GM20431 (cell line): Measurements from ENCODE around the gene SIDT2.

ENCODE experiments used
- in situ Hi-C: fragments of 300-500 bp; cut with MseI, MboI; formaldehyde crosslinking; loops from one replicate; pipeline ENCODE4 v1.15.0; 2020; ENCODE audit warnings: low sequenced_read_pairs; ENCODE audit not compliant: unreplicated experiment

The SIDT2 gene

DNA sequence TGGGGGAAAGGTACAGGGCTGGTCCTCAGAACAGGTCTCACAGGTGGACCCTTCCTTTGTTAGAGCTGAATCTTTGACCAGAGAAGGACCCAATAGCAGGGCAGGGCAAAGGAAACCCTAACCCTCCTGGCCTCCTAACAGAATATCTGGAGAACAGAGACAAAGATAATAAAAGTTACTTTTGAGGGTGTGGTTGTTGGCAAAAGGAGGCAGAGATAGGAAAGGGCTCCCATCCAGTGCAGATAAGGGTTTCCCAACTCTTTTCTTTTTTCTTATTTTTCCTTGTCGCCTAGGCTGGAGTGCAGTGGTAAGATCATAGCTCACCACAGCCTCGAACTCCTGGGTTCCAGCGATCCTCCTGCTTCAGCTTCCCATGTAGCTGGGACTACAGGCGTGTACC lies 41.5 kb downstream of the SIDT2 start:
- in situ Hi-C loops, result no loop called here

DNA sequence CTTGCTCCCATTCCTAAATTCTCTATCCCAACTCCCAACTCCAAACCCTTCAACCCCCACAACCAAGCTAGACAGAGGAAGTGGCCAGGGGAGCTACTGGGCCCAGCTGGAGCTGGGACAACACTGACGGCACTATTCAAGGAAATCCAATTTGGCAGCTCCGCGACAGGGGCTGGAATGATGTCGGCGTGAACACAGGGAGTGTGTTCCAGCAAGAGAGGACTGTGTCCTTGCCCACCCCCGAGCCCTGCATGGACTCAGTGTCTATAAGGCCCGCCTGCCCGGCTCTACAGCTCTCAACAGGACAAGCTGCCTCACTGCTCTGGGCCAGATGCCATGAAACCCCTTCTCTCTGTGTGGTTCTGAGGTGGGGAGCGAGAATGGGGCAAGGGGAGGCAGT lies 42.0 kb downstream of the SIDT2 start:
- in situ Hi-C loops, result no loop called here

DNA sequence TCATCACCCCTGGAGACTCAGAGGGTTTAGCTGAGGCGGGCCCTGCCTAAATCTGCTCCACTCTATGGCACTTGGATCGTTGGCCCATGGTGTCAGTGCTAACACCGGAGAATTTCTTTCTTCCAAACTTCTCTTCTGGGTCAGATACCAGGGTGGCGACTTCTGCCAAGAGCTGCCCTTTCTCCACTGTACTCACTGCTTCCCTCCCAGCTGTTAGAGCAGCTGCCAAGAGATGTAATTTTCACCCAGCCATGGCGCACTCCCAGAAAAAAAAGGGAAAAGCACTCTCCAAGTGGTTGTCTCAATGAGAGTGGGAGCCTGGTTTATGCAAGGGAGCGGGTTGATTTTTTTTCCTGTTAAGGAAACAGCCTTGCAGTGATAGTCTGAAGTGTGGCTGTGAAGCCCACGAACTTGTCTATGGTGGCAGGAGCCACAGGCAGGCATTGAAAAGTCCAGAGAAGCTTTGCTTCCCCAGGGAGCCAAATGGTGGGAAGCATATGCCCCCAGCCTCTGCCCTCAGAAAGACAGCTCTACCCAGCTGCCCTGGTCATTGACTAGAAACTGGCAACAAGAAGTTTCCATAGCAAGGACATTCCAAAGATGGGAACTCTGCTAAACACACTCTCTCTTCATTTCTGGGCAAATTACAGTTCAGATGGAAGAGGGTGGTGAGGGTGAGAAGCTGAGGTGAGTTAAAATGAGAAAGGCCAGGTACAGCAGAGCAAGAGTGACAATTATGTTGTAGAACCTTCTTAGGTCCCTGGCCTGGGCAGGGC lies 42.6 kb downstream of the SIDT2 start:
- in situ Hi-C loops, result no loop called here

DNA sequence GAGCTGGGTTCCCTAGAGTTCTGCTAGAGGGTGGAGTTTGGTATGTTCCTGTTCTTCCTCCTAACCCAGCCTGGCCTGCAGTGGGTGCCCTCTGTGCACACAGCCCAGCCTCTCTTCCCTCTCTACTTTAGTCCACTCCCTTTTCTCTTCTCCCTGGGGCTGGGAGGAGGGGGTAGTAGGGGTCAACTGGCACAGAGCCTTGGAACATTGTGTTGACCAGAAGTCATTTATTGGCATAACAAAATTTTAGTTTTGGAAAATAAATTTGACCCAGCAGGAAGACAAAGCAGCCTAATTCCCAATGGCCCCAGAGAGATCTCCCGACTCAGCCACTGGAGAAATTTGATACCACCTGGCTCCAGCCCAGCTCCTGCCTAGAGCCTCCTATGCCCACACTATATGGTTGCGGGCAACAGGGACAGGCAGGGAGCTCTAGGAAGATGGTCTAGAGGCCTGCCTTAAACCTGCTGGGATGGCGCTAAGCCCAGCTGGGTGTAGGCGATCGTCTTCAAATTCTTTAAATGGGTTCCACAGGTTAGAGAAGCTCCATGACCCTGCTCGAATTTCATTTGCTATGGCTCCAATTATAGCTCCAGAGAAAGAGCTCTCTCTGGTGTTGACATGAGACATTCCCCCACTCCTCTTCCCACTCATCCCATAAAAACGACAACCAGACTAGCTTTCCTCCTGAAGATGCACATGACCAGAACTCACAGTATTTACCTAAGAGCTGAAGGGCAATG lies 43.4 kb downstream of the SIDT2 start:
- in situ Hi-C loops, result no loop called here

DNA sequence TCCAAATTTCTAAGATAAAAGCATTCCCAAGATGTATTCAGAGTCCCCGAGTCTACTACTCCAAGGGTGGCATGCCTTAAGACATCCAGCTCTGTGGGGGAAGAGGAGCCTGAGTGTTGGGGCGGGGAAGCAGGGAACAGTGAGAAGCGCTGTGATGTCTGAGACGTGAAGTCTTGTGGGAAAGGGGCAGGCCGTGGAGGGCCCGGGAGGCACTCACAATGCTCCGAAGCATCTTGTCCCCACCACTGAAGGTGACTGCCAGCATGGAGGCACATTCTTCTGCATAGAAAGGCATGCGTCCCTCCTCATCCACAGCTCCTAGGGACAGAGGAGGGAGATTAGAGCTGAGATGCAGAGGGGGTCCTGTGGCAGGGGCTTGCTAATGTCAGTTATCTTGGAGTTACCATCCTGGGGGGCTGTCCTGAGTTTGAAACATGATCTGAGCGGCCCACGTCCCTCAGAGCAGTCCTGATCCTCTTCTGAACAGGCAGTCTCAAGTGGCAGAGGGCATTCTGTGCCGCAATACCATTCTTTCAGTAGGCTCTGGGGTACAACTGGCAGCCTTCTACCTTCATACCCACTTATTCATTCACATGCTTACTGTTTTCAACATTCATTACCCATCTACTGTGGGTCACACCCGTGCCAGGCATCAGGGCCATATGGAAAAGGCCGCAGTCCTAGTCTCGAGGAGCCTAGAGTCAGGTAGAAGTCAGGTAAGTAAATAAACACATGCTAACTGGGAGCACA lies 44.6 kb downstream of the SIDT2 start:
- in situ Hi-C loops, result no loop called here

DNA sequence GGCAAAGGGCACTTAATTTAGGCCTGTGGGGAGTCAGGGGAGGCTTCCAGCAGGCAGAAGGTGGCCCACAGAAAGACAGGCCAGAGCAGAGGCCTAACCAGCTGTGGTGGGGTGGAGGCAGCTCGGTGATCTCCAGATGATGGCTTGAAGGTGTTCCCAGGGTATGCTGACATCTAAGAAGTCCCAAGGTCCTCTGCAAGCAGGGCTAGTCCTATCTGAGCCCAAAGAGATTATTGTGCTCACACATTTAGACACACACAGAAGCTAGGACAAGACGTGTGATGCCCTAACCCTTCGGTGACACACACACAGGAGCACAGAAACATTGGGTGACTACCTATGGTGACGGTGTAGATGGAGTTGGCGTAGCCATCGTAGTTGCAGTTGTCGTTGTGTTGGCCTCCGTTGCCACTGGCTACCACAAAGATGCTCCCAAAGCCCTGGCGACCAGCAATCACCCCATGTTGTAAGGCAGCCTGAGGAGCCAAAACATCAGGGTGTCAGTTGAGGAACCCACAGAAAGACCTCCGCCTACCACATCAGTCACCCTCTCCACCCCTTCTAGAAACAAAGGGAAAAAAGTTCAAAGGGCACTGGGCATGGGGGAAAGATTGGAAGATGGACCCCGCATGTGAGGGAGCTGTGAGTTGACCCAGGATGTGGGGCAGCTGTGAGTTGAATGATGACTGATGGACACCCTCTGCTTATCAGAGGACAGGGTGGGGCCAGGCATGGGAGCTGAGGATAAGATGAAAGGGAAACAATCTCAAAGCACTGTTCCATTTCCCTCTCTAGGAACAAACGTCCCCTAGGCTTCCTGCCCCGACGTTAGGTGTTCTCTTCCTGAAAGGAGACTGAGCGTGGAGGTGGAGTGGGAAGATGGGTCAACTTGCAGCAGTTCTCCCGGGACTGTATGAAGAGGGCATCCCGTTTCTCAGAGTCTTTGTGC lies 45.5 kb downstream of the SIDT2 start:
- in situ Hi-C loops, result no loop called here

DNA sequence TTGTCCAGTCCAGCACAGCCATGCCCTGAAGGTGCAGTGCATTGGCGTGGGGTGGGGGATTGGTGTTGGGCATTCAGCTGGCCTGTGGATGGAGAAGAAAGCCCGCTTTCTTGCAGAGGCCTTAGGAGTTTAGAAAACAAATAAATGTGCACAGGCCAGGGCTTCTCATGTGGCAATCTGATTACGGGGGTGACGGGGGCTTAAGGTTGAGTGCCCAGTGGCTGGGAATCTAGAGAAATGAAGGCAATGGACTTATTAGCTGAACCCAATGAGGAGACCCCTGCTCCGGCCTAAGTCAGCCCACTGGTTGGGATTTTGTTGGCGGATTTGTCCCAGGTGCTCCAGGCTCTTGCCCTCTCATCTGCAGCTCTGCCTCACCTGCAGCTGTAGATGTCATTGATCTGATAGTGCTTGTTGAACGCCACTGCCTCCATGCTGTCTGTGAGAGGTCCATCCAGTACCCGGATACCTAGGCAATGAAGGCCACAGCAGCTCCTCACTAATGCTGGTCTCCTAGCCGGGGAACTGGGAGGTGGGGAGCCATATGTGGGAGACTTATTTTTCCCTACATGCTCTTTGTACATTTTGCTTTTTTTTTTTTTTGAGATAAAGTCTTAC lies 47.1 kb downstream of the SIDT2 start:
- in situ Hi-C loops, result no loop called here

DNA sequence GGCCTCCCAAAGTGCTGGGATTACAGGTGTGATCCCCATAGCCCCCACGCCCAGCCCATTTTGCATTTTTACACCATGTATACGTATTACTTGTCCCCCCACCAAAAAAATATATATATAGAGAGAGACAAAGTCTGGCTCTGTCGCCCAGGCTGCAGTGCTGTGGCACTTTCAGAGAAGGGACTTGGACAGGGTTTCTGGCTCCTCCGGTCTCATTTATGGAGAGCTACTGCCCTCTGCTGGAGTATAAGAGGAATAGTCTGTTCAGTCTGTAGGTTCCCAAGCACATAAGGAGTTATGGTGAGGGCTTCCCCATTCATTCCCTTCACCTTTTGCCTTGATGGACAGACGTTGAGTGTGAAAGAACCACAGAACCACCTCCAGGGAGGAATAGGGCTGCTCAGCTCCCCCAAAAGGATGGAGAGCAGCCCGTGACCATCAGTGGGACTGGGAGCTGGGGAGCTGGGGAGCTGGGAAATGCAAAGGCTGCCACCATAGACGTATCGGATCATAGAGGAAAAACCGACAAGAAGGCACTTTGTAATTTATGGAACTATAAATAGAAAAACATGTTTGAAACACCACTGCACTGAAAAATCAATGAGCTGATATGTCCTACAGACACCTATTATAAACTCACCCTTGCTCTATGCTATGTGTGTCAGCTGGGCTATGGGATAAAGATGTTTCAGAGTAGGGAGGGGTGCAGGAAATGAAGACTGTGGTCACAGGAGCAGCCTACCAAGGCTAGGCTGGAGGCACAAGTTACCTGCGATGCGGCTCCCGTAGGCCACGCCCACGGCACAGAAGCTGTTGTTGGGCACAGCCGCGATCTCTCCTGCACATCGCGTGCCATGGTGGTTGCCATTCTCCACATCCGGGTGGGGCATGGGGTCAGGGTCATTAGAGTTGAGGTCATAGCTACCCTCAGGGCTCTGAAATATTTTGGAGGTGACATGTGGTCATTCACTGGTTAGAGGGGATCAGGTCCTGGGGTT lies 48.1 kb downstream of the SIDT2 start:
- in situ Hi-C loops, result no loop called here

DNA sequence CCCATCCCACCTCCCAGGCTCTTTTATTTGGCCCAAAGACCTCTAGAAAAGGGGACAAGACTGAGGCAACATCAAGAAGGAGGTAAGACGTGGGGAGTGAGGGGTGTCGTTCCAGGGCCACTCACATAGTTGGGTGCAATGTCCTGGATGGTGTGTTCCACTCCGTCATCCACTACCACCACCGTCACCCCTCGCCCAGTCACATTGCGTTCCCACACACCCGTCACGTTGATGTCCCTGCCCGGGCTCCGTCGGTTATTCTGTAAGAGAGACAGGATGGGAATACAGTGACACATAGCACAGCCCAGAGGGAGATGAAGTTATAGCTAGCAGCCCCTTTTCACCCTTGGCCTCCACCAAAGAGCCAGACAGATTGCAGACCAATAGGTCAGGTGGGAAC lies 49.5 kb downstream of the SIDT2 start:
- in situ Hi-C loops, result no loop called here

DNA sequence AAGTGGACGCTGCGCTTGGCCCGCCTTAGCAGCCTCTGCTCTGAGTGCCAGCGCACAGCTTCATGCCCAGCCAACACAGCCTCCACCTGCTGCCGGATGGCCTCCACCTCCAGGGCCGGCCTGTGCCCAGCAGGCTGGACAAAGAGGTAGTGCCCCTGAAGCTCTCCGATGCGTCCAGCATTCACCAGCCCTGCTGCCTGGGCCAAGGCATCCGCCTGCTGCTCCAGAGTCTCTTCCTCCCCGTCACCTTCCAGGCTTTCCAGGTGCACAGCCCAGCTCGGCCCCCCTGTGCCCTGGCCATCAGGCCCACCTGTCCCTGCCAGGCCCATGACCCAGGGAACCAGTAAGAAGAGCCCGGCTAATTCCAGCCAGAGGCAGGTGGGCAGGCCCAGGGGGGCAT lies 50.9 kb downstream of the SIDT2 start:
- in situ Hi-C loops, result no loop called here

DNA sequence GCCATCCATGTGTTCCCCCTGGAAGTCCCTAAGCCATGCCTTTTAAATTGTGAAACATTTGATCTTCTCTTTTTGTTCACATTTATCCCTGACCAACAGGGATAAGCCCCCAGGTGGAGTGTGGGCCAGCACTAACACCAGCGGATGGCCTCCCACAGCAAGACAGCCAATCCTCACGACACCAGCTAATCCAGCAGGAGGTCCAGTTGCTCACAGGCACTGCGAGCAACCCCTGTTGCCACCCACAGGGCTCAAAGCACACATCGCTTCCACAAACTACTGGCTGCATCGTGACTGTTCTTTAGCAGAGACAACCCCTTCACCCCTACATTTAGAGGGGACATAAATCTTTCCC lies 51.4 kb downstream of the SIDT2 start:
- in situ Hi-C loops, result no loop called here

DNA sequence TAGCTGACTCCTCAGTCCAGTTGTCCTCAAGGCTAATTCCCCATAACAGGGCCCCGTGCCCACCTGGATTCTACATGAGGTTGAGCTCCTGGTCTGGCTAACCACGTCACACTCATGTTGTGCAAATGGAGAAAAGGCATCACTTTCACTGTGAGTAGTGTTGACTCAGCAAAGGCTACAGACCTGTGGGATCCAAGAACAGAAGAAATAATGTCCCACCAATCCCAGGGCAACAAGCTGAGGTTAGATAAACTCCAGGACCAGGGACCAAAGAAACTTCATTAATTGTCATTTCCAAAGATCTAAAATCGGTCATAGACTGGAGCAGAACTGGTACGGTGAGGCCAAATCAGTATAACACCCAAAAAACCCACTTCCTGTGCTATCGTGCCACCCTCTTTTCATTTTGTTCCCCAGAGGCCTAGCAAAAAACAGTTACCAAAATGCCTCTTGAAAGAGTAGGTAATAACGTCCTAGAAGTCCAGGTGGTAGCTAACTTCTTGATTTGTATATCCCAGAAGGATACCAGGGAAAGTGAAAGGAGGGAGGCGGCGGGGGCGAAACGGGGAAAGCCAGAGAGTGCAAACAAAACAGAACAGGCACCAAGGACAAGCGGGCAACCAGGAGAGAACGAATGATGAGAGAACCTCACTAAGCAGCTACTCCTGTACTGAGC lies 51.9 kb downstream of the SIDT2 start:
- in situ Hi-C loops, result no loop called here

DNA sequence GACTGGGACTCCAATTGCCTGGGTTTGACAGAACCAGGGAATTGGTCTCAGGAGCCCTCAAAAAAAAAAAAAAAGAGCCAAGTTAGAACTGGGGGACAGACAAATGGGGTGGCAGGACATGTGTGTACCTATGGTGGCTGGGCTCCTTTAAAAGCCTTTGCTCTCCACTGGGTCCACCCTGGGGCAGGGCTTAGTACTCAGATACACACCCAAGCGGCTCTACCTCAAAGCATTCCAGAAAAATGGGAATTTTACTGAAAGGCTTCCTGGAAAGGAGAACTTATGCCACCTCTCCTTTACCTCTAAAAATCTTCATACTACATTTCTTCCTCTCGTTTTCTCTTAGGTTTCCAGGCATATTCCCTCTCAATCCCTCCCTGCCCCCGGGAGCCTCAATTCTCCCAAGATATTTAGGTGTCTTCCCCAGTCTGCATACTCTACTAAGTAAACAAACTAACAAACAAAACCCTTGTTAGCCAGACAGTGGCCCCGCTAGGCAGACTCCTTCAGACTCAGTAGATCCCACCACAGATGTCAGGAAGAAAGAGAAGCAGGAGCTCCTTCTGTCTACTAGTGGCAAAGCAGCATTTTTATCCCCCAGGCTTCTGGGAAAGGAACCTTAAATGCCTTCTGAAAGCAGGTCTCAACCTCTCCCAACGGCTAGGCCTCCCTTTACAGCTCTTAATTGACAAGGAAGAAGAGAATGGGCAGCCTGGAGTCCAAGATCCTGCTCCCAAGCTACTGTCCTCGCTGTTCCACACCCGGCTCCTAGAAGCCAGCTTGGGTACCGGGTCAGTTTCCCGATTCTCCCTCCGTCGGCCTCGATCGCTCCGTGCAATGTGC lies 52.7 kb downstream of the SIDT2 start:
- in situ Hi-C loops, result no loop called here

DNA sequence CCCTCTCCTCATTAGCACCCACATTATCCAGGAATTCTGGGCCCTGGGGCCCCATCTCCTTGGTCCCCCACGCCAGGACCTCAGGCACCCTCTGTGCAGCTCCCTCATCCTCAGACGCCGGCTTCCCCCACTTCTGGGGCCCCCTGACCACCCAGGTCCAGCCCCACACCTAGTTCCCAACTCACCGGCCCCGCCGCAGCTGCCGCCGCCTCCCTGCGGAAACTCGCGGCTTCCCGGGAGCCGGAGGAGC lies 53.2 kb downstream of the SIDT2 start, which contains the start of gene PCSK7:
Gene PCSK7, minus strand, starts transcription at position 232 of the 250 bp plus-strand sequence. CDS start 2,229 bp downstream, outside the sequence.
- in situ Hi-C loops, result no loop called here

DNA sequence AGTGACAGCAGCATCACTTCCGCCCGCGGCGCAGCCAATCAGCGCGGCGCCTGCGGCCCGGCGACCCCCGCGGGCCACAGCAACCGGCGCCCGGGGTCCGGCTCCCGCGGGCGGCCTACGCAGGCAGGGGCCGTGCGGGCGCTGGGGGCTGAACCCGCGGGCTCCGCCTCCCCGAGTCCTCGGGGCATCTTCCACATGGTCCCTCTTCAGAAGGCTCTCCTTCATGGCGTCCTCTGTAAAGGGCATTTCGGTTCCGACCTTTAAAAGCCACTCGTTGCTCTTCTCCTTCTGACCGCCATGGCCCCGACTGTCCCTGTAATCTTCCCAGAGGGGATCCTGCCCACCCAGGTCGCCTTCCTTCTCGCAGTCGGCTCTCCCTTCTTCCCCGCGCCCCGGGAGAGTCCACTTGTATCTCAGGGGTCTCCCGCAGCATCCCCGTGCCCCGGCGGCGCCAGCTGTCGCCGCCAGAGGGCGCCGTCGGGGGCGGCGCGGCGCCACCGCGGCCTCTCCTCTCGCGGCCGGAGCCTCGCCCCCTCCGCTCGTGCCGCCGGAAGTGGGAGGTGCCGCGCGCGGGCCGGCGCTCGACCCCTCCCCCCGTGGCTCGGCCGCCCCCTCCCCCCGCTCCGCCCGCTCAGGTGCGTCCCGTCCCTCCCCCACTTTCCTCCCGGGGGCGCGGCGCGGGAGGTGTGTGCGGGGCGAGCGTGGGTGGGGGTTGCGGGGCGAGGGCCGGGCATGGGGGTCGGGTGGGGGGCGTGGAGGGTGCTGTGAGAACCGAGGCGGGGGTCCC lies 53.7 kb downstream of the SIDT2 start, which contains the start of gene RNF214:
Gene RNF214, plus strand, starts transcription at position 580 of the 787 bp plus-strand sequence. CDS start 1,602 bp downstream, outside the sequence.
- in situ Hi-C loops, result no loop called here

DNA sequence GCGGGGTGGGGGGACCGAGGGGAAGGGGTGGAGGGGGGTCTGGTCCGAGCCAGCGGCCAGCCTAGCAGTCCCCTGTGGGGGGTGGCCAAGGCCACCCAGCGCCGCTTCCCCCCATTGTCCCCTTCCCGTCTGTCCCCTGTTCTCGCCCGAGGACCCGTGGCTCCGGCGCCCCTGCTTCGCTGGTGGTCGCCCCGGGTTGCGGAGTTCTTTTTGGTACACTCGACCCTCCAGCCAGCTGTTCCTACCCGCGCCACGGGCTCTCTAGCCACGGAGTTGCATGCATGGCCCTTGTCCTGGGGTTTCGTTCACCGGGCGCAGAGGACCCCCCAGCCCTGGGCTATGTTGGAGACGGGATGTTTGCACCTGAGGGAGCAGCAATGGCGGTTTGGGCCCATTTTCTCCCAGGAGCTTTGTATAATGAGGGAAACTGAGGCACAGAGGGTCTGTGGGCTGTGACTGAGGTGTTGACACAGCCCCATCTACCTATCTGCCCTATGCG lies 54.4 kb downstream of the SIDT2 start:
- in situ Hi-C loops, result no loop called here
